CMK (cell line): ENCODE data around the gene CADM1.

ENCODE experiments used
- DNase-seq: peaks from one replicate; pipeline ENCODE4 v3.0.0-alpha.2; 2010; ENCODE audit warnings: low read depth

Gene CADM1

DNA sequence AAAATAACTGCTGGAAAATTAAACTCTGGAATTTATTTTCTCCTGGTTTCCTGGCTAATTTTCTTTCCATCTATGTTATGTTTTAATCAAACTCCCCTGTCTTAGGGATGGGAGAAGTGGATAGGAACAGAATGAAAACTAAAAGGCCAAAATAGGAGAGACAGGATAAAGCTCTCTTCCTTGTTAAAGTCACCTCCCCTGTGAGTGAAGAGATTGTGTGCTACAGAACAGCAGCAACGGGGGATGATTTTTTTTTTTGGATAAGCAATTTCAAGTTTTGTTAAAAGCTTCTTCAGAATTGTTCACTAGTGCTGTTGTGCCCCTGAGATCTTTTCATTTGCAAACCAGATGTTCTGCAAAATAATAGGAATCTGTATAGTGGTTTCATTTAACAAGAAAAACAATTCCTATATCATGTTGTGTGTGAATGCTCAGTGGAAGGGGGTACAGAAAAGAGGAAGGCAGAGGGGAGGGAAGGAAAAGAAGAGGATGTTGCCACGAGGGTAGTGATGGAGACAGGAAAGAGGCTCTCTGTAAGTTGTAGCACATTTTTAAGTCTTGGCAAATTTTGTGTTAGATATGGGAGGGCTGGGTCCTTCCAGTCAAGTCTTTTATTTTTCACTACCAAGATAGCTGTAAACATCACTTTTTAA is 301.2 kb downstream of the CADM1 start:
- no peak for DNase-seq

DNA sequence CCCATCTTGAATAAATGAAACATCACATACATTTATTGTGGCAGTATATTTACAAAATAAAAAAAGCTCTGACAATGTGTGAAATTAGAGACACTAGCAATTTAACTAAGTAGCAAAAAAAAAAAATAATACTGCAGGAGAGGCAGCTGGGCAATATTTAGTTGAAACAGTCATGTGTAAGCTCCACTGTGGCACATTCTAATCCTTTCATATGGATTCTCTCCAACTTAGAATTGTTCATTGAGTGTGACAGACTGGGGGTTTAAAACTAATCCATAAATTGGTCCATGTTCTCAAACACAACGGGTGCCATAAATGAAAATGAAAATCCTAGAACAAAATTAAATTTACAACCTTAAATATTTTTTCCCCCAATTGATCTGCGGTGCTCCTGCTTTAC is 302.1 kb downstream of the CADM1 start:
- DNase-seq, result no peak

DNA sequence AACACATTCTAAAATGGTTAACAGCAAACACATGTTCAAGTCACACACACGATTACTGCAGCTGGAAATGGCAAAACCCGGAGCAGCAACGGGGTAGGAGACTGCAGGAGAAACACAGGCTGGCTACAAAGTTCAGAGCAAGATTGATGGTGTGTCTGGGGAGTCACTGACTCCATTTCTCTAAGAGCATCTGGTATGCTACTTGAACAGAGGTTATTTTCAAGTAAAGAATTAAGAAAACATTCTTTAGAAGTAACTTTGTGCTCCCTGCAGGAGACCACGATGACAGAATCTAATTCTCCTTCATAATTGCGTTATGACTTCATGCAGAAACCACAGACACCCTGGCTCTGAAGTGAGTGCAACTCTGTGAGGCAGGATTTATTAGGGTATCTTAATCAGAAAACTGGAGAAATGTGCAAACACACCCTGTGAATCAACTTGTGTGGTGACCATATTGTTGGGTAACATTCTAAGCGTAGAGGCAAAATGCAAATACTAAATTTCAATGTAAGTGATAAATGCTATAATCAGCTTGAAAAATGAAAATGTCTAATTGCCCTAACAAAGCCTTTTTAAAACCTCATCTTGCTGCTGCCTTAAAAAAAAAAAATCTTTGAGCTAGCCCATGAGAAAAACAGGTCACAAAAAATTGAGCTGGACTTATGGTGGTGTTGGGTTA is 303.0 kb downstream of the CADM1 start:
- DNase-seq, result no peak

DNA sequence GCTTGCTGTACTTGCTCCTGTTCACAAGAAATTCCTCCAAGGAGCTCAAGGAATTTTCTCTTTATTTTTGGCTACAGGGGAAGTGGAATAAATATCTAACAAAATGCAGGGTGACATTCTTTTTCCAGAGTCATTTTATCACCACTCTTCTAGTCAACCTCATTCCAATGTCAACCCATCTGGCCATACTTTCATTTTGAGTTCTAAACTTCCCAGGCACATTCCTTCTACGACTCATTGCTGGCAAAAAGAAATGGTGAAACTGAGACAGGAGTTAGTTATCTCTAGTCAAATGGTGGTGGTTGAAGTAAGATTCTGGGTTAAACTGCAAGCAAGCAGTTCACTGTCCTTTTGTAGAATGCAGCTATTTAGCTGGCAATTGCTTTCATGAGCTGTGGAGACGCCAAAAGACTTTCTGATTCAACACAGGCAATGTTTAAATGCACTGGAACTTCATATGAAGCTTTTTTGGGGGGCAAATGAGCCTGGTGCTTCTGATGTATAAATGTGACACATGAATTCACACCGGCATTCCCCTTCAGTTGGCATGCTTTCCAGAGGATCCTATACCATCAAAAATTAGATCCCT is 304.6 kb downstream of the CADM1 start:
- no peak for DNase-seq

DNA sequence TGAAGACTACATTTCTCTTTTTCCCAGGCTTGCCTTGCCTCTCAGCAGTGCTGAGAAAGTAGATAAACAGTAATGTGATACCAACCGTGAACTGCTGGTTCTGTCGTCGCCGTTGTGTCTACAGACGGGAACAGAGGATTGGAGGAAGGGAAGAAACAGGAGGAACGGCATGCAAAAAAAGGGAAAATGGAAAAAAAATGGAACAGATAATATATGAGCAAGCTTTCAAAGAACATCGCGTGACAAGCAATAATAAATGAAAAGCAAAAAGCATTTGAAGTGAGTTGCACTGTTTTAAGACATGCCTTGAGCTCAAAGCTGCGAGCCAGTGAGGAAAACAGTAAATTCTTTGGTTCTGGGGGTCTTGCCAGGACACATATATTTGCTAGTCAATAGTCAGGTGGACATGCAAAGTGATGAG is 305.9 kb downstream of the CADM1 start:
- DNase-seq, result no peak

DNA sequence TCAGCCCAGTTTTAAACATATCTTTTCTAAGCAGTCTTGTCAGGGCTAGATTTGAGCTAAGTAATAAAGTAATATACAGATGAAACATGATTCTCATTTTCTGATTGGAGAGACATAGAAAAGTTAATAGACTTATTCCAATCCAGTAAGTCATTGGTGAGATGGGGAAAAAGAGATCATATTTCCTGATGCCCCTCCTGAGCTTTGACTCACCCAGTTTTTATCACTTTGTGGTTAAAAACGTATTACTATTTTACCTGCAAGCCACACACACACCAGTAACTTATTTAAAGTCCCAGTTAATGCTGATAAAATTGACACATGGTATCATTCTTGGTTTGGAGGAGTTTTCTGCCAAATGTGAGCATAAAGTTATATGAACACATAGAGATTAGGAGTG is 306.8 kb downstream of the CADM1 start:
- no peak for DNase-seq

DNA sequence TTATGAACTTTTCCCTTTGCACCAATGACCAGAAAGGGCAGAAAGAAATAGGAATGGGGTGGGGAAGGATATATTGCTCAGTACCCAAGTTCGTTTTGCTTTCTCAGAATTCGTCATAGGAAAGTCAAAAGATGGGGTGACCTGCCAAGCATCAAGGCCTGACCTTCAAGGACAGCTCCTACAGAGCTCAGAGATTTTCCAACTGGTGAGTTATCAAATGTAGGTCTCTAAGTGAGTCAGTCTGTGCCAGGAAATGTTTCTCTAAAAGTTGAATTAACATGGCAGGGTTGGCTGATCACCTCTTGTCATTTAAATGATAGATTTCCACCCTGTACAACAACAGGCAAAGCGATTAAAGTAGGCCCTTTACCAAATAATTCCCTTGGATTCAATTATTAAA is 307.2 kb downstream of the CADM1 start:
- no peak for DNase-seq

DNA sequence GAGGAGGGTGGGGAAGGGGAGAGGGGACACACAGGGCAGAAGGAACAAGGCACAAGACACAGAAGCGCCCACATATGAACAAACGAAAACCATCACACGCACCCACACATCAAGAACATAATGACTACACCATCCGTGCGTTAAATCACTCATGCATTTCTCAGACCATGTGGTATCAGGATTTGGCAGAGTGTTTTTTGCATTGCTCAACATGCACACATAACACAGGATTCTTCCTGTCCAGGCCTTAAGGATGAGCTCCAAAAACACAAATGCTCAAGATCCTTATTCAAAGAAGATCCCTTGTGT is 309.5 kb downstream of the CADM1 start:
- DNase-seq, result no peak

DNA sequence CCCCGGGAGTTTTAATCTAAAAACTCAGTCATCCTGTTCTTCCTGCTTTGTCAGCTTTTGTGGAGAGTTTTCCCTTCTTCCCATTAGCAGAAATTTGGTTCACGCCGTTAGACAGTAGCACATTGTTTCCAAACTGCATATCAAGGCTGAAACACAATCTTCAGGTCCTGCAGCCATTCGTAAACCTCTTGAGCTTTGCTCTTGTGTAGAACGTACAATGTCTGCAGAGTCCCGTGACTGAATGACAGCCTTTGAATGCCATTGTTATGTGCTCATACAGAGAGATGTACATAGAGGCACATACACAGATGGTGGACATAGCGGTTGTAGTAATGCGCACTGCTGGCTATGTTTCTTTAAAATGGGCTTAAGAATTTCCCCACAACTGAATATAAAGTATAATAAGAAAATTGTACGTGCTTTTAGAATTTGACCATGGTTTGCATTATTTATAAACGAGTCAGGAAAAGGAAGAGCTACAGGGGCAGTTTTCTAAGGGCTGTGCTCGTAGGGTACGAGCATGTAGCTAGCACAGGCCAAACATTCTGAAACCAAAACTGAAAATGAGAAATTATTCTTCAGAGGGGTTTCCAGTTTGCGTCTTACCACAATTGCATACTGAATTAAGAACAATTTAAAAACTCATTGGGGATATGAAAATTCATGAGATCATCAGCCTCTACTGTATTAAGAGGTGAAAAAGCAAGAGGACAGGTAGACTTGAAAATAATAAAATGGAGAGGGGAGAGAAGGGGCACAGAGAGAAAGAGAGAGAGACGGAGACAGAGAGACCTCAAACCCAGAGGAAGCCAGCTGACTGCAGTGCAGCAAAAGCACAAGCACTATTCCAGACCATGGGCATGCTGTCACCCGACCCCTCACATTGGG is 310.1 kb downstream of the CADM1 start:
- no peak for DNase-seq

DNA sequence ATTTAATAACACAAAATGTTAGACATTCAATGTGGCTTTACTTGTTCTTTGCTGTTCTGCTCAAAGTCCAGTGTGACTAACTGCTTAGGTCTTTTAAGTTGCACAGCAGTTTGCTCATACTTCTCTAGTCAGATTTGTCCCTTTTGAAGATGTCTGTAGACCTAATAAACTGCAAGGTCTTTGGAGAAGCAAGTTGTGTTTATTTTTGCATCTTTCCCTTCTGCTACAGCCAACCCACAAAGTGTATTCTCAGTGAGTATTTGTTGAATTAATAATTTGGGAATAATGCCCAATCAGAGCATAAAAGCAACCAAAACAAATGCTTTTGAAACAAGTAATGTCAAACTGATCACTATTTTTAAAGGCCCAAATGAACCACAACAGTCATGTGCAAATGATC is 312.5 kb downstream of the CADM1 start:
- no peak for DNase-seq

DNA sequence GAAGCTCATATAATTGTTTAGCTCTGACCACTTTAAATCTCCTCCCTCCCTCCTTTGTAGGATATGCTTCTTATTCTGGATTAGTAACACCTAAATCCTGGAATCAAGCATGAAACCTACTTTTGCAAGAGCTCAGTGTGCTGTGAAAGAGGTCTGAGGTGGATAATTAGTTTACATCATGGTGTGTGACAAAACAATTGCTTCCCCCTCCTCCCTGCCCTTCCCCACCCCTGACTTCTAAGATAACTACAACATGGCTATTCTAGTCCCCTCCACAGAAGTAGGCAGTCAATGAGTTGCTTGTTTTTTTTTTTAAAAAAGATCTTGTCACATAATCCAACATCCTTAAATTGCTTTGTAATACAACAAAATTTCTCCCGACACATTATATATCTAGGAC is 314.0 kb downstream of the CADM1 start:
- DNase-seq, result no peak

DNA sequence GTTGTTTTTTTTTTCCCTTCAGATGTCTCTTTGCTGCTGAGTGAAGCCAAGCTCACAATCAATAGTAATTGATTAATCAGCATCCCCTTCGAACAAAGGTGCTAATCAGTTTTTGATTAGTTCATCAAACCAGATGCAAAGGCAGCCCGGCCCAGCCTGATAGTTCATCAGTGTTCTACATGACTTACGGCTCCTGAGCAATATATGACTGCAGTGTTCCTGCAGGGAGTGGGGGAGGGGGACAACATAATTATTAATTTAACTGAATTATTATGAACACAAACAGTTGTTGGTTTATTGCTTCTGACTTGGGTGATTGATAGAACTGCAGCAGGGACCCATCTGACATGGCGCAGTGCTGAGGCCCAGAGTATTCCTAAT is 315.3 kb downstream of the CADM1 start:
- no peak for DNase-seq

DNA sequence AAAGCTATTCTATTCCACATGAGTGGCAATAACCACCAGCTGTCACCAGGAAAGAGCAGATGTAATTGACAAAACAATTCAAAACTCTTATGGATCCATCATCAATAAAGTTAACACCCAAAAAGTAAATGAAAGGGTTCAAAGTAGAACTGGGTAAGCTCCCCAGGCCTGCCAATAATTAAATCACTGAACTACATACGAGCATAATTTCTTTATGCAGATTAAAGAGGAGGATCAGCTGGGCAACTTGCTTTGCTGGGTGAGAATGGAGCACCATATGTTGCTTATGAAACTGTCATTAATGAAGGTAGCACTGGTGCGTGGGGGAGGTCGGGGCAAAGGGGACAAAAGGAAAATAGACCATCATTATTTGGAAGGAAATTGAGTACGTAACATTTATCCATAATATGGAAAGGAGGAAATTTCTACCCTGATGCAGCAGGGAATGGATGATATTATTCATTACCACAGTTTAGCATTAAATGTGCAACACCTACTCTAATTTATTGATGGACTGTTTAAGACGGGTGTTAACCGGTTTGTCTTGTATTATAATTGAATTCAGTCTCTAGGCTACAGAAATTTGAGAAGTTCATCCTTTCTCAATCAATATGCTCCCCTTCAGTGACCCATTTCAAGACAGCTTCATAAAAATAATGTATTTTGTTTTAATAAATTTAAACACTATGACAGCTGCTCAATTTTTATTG is 315.9 kb downstream of the CADM1 start:
- DNase-seq, result no peak

DNA sequence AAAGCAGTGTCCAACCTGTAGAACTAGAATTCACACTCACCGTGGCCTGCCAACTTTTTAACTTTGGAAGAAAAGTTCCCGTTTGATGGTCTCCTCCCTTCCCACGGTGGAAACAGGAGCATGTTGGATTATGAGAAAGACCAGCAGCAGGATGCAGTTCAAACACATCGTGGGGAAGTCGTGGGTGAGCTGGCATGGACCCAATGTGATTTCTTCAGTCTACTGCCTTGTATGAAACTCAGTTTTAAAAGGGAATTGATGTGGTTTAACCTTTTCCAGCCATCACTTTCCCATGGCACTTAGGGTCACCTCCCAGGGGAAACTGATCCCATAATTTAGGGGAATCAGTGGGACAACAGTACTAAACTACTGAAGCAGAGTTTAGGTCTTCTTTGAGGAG is 318.3 kb downstream of the CADM1 start:
- no peak for DNase-seq

DNA sequence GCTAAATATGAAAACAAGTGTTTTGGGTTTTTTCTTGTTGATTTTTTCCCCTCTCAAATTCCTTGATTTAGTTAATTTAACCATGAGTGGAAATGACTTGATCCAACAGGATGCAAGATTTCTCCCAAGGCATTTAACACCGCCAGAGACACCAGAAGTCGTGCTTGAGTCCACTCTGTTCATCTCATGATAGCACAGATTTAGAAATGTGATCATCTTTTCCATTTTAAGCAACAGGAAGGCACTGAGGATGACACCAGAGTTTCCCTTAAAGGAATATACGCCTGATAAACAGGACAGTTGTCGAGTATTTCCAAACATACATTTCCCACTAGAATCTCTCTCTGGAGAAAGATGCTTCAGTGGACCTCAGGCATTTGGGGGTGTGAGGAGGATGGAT is 318.7 kb downstream of the CADM1 start:
- no peak for DNase-seq

DNA sequence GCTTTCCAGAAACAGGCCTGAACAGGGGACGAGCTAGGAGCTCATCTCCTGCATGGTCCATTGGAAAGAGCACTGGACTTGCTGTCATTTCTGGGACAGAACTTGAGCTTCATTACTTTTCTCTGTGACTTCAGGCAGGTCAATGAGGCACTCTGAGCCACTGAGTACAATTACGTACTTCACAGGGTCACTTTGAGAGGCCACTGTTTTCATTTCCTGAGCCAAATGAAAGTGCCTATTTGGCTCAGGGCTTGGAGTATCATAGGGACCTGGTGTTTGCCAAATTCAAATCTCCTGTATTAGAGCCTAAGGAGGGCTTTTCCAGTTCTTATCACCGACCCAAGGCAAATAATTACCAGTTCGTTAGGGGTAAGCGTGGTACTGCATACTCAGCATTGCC is 319.3 kb downstream of the CADM1 start:
- no peak for DNase-seq

DNA sequence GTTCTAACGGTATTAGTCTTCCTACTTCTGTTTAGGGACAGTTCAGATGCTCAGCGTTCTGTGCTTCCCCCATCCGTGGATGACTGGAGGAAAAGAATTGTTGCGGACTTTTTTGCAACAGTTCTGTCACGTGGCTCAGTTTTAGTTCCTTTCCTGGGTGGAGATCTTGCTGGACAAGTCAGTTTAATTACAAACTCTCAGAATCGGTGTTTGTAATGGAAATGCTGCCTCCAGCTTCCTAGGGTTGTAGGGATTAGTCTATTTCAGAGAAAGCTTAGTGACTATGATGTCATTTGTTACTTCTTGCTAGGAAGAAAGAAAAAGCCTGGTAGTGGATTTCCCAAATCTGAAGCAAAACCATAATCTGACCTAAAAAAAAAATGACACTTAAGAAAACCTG is 320.4 kb downstream of the CADM1 start:
- no peak for DNase-seq

DNA sequence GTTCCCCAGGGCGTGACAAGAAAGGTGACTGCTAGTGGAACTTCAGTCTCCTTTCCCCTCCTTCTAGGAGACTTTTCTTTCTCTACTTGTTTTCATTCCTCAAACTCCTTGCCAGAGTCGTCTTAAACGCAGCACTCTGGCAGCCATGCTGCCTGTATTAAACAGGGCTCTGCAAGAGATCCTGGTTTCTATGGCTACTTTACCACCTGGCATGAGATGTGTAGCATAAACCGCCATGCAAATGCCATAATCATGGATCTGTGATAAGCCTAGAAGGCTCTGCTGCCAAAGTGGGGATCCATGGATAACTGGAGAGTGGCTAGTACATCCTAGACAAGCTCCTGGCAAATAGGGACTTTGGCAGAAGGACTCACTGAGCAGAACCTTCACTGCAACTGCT is 321.1 kb downstream of the CADM1 start:
- no peak for DNase-seq

DNA sequence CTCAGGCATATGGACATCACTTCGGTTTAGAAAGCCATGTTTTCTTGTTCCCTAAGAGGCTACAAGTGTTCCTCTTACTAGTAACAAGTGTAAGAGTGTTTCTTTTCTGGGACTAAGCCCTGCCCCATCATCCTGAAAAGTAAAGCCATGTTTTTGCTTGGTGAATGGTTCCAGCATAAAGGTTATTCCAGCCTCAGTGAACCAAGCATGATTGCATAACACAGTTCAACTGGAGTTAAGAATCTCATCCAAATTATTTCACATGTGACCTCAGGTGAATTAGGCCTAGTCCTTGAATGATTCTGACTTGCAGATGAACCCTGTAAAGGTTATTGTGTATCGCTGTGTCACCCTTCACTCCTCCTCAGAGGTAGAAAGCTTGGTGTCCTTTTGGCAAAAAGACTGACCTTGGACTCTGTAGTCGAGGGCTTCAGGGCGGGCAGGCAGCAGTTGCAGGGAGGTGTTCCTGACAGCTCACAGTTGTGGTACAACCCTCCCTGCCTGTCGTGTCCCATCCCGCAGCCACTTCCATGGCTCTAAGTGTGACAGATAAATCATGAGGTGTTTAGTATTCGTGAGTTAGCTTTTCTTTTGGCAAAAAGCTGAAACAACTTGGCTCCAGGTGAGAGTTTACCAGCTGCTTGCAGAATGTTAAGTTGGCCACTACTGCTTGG is 321.8 kb downstream of the CADM1 start:
- DNase-seq, result no peak

DNA sequence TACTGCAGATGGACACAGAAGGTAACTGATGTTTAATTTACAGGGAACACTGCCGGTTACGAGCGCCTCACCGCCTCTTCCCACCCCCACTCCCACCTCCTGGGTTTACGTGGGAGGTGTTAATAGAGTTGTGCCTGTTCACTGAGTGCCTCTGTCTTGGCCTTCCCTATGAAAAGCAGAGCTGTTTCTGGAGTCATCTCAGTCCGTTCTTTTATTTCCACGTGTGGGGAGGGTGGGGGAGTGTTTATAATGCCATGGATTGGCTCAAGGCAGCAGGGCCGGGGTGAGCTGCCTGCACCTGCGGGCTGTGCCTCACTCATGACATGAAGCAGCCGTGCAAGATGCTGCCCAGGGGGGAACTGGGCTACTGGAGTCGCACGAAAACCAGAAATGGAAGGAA is 322.7 kb downstream of the CADM1 start:
- no peak for DNase-seq

DNA sequence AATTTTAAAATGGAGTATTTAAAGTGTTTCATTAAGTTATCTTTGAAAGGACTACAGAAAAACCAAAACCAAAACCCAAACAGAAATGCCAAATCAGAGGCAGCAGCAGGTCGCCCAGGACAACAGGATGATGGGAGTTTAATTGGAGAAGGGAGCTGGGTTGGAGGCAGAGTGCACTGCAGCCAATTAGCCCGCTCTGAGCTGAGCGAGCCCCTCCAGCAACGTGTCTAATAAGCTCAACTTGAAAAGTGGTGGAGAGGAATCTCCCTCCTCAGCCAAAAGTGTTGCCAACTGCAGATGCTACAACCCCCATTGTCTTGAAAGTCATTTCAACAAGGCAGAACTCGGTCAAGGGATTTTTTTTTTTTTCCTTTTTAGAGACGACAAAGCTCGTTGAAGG is 323.9 kb downstream of the CADM1 start:
- DNase-seq, result no peak

DNA sequence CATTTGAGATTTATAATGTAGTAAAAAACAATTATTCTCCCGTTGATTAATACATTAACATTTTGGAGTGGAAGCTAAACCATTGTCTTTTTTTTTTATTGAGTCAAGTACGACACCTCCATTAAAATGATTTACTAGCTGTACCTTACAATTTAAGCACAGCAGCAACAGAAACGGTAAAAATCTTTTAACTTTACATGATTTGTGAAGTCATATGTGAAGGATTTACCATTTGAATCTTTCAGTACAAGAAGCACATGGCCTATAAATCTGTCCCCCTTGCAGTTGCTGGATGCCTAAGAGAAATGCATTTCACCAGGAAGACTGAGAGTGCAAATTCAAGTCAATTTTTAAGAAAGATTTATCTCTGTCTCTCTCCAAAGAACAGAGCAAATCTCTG is 324.6 kb downstream of the CADM1 start:
- no peak for DNase-seq
